HG03066 (cell line): ENCODE data around the gene BLOC1S3.
"Not testable (repeated sequence)": the region's sequence is repeated elsewhere in the genome, so short reads cannot be mapped to it uniquely, and the experiment has no call there.

ENCODE experiments used
- ATAC-seq: cut with Tn5 transposase; IDR thresholded peaks from one replicate; pipeline ENCODE4 v1.9.1; 2021; ENCODE audit warnings: low read depth; ENCODE audit not compliant: unreplicated experiment

The BLOC1S3 gene

DNA sequence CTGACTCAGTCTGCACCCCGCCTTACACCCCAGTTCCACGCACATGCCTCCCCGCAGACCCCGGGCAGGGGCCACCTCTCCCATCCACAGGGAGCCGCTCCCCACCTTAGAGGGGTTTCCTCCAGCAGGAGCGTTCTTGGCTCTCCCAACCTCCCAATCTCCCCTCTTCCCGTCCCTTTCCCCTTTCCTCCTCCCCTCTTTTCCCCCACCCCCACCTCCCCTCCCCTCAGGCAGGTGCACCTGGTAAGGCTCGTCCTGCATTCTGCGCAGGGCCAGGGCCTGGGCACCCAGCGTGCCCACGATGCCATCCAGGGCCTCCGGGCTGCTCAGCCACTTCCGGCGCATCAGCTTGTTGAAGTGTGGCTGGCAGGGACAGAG is 39.4 kb downstream of the BLOC1S3 start:
- ATAC-seq, result no peak

DNA sequence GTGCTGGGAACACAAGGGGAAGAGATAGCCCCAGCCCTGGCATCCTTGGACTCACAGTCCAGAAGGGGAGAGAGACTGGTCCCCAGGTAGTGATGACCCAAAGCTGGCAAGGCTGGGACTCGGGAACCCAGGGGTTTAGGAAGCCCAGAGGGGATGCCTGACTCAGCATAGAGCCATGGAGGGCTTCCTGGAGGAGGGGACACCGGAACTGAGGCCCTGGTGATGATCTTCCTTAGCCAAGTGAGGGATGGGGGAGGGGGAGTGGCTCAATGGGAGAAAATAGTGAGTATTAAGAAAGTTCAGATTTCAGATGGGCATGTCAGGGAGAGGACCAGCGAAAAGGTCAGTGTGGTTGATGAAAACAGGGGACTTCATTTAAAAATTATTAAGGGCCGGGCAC is 39.8 kb downstream of the BLOC1S3 start:
- no peak for ATAC-seq

GRCh38 chr19:45218911-45219743 is 40.5 kb downstream of the BLOC1S3 start:
- no peak for ATAC-seq

- no peak for ATAC-seq
Observed at GRCh38 chr19:45222724-45223123, 44.1 kb downstream of the BLOC1S3 start.

DNA sequence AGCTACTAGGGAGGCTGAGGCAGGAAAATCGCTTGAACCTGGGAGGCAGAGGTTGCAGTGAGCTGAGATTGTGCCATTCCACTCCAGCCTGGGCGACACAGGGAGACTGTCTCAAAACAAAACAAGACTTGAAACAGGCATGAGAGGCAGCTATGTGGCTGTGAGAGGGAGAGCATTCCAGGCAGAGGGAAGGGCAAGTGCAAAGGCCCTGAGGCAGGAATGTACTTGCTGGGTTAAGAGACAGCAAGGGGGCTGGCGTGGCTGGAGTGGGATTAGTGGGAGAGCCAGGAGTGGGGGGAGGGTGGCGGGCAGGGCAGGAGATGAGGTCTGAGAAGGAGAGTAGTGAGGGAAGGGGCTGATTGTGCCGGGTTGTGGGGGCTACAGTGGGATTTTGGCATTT is 45.3 kb downstream of the BLOC1S3 start:
- no peak for ATAC-seq

- no peak for ATAC-seq
Observed at GRCh38 chr19:45224645-45225044, 46.1 kb downstream of the BLOC1S3 start.

DNA sequence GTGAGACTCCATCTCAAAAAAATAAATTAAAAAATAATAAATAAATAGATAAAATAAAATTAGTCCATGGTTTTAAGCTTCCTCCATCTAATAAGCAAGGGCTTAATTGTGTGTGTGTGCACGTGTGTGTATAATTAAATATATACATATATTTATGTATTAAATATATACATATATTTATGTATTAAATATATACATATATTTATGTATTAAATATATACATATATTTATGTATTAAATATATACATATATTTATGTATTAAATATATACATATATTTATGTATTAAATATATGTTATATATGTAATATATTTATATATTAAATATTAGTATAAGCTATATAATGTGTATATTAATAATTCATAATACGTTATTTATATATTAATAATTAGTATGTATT is 50.5 kb downstream of the BLOC1S3 start:
- not testable (repeated sequence) for ATAC-seq
